Measurements from ENCODE around the gene SIGLEC14.

DNA sequence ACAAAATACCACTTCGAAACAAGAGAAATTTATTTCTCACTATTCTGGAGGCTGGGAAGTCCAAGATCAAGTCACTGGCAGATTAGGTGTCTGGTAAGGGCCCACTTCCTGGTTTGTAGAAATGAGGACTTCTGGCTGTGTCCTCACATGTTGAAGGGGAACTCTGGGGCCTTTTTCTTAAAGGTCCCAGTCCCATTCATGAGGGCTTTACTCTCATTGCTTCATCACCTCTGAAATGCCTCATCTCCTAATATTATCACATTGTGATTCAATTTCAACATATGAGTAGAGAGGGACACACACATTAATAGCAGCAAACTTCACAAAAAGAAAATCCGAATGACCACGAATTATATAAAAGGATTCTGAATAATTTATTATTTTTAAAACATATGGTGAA lies 21.6 kb upstream of the SIGLEC14 start:
- TF ChIP-seq, protein P1, sequence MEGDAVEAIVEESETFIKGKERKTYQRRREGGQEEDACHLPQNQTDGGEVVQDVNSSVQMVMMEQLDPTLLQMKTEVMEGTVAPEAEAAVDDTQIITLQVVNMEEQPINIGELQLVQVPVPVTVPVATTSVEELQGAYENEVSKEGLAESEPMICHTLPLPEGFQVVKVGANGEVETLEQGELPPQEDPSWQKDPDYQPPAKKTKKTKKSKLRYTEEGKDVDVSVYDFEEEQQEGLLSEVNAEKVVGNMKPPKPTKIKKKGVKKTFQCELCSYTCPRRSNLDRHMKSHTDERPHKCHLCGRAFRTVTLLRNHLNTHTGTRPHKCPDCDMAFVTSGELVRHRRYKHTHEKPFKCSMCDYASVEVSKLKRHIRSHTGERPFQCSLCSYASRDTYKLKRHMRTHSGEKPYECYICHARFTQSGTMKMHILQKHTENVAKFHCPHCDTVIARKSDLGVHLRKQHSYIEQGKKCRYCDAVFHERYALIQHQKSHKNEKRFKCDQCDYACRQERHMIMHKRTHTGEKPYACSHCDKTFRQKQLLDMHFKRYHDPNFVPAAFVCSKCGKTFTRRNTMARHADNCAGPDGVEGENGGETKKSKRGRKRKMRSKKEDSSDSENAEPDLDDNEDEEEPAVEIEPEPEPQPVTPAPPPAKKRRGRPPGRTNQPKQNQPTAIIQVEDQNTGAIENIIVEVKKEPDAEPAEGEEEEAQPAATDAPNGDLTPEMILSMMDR (IDR thresholded peaks at IDR 0.05) = no peak
- no peak for TF ChIP-seq EZH2phosphoT487 (IDR thresholded peaks at IDR 0.05)
- no peak for TF ChIP-seq EZH2 (IDR thresholded peaks at IDR 0.05)
